Thyroid gland (tissue), 4 donors: Measurements from ENCODE around the gene FOXN4.

Experiments used
- CTCF ChIP-seq, 6 experiments: fragments of 200-600 bp in 3 of 6; fragments of 450-650 bp in 3 of 6; sonication (generic) in 3 of 6; IDR thresholded peaks; one replicate each; pipeline ENCODE4 v1.5.1; 2016 to 2019; ENCODE audit warnings: antibody characterized with exemption in 6 of 6, mild to moderate bottlenecking in 2 of 6, inconsistent platforms in 1 of 6, moderate library complexity in 1 of 6
- POLR2A ChIP-seq, 2 donors: fragments of 450-650 bp; IDR thresholded peaks; one replicate each; pipeline ENCODE4 v1.6.1; 2017; ENCODE audit warnings: antibody characterized with exemption in 2 of 2, mild to moderate bottlenecking in 2 of 2, moderate library complexity in 1 of 2

- TF ChIP-seq POLR2A (IDR thresholded peaks at IDR 0.05) (no peak), CTCF (IDR thresholded peaks at IDR 0.05) (no peak)
Observed at GRCh38 chr12:109330282-109331230, 21.5 kb upstream of the FOXN4 start.
